ENCODE data around the gene RNF41. TPM values are rescaled to one million over a fixed set of nuclear protein-coding genes. Genes with fewer than 3 reads are reported as not detected.

Gene RNF41
- total and polyA plus RNA-seq, 2 of the 13 experiments (the other 11 are each of a cell fraction or from before 2014, with no cell fraction given) = 27.1 to 39.4 TPM

DNA sequence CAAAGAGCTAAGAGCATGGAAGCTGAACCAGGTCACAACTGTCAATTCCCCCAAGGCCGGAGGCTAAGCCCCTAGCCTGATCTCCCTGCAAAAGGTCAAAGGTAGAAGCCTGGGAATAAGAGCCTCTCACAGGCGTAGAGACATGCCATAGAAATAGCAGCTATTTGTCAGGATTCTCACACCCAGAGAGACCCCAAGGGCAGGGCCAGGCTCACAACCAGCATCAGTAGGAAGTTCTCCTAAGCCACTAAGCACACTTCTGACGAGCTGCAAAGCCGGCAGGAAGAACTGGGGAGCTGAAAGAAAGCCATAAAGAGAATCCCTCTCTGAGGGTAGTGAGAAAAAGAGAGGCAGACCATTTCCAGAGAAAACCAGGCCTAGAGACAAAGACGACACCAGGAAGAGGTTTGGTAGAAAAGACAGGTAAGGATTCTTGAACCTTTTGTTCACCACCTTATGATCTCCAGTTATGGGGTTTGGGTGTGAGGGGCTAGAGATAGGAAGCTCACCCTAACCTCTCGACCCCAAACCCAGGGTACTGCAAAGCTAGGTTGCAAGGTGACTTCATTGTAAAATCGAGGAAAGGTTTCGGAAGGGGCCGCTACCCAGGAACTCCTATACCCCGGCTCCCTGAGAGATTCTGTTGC is 33.5 kb downstream of the RNF41 start:
- peak overlapping the region; percentile 59 for H3K9ac ChIP-seq (ENCODE audit: insufficient read depth, low read depth, low read length)
- peak overlapping the region; percentile 69 for H3K27ac ChIP-seq (ENCODE audit: extremely low read length, insufficient read depth, low read length)
- DNase-seq (ENCODE audit: low spot score) = no peak
- CTCF ChIA-PET (ENCODE audit: low intra/inter-chr PET ratio, low total read pairs) = interaction anchor here (1.0 to 2.7 kb wide), 4 partner anchors 61 to 449 kb away, joined by 3 to 49 read pairs (median 14); partner anchors contain the start of genes ERBB3, ESYT1 and ZC3H10
- in situ Hi-C loops (cut with HindIII; ENCODE audit: extremely low pct_ligation_motif_present, low pct_unique_long_range_greater_than_20kb) = loop anchor here (5.0 kb wide), 1 partner anchor 61 kb away; the partner anchor contains the start of gene ESYT1
- FAIRE-seq = peak; percentile 28
- H3K4me3 ChIP-seq (replicated peaks in 1 of 3; ENCODE audit: insufficient read depth in 1 of 3, low read depth in 2 of 3, low read length in 3 of 3) = peak overlapping the region; percentile 76 to 94 (median 89)
- H3K27me3 ChIP-seq (ENCODE audit: control insufficient read depth in 1 of 2, insufficient read depth in 2 of 2, low read length in 2 of 2) = no peaks in the 10 kb centered on the region; a peak in 1 of 5 replicates
- H3K4me2 ChIP-seq (ENCODE audit: low read depth, low read length) = peak overlapping the region; percentile 82
- H3K79me2 ChIP-seq (ENCODE audit: insufficient read depth, low read length) = peaks cover 19% of the 10 kb centered on the region
- BruUV-seq (replicated peaks) = TSS peak; percentile 47
- H2AFZ ChIP-seq (ENCODE audit: low read length) = no peak overlapping the region
- POLR2A ChIA-PET = interaction anchor here (0.8 to 3.6 kb wide), 13 partner anchors 9 to 172 kb away, joined by 3 to 48 read pairs (median 5); partner anchors contain the start of genes COQ10A, ESYT1, MYL6 and RNF41
- WGBS (ENCODE audit: low lambda C conversion rate) = 12% methylated on average over 5 of the region's 10 CpGs
- peaks cover 31% of the 10 kb centered on the region for H3K4me1 ChIP-seq (ENCODE audit: insufficient read depth, low read length)
- ATAC-seq = peak; percentile 15
- intact Hi-C loops (cut with micrococcal nuclease; ENCODE audit: unreplicated experiment) = loop anchor here (2.0 kb wide), 1 partner anchor 61 kb away; no protein-coding TSS in a partner anchor
- H3K9me3 ChIP-seq (ENCODE audit: low read length) = no peaks in the 10 kb centered on the region
- H3K36me3 ChIP-seq (replicated peaks in 1 of 2; ENCODE audit: control insufficient read depth in 1 of 2, insufficient read depth in 2 of 2, low read length in 2 of 2) = peaks cover 6 to 25% of the 10 kb centered on the region in 2 experiments
- H4K20me1 ChIP-seq (ENCODE audit: insufficient read depth, low read length) = no peaks in the 10 kb centered on the region
- TF ChIP-seq SNAPC2 (CRISPR knock-in tag; IDR thresholded peaks at IDR 0.05) = 0 out of 2 replicates have a peak, but pooled peaks have one; percentile 17
- TF ChIP-seq, protein P1, sequence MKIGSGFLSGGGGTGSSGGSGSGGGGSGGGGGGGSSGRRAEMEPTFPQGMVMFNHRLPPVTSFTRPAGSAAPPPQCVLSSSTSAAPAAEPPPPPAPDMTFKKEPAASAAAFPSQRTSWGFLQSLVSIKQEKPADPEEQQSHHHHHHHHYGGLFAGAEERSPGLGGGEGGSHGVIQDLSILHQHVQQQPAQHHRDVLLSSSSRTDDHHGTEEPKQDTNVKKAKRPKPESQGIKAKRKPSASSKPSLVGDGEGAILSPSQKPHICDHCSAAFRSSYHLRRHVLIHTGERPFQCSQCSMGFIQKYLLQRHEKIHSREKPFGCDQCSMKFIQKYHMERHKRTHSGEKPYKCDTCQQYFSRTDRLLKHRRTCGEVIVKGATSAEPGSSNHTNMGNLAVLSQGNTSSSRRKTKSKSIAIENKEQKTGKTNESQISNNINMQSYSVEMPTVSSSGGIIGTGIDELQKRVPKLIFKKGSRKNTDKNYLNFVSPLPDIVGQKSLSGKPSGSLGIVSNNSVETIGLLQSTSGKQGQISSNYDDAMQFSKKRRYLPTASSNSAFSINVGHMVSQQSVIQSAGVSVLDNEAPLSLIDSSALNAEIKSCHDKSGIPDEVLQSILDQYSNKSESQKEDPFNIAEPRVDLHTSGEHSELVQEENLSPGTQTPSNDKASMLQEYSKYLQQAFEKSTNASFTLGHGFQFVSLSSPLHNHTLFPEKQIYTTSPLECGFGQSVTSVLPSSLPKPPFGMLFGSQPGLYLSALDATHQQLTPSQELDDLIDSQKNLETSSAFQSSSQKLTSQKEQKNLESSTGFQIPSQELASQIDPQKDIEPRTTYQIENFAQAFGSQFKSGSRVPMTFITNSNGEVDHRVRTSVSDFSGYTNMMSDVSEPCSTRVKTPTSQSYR (CRISPR knock-in tag; IDR thresholded peaks at IDR 0.05; ENCODE audit: borderline replicate concordance) = no peak
- TF ChIP-seq ZSCAN12 (CRISPR knock-in tag; IDR thresholded peaks at IDR 0.05) = no peak
- no peak for TF ChIP-seq KDM5B (CRISPR knock-in tag; IDR thresholded peaks at IDR 0.05; ENCODE audit: borderline replicate concordance)
- no peak for TF ChIP-seq NCOR1 (IDR thresholded peaks at IDR 0.05; ENCODE audit: borderline replicate concordance, low read length)
- no peak for TF ChIP-seq ERF (CRISPR knock-in tag; IDR thresholded peaks at IDR 0.05)
- no peak for TF ChIP-seq SUZ12 (IDR thresholded peaks at IDR 0.05; ENCODE audit: low read depth, low read length)
- TF ChIP-seq, protein P2, sequence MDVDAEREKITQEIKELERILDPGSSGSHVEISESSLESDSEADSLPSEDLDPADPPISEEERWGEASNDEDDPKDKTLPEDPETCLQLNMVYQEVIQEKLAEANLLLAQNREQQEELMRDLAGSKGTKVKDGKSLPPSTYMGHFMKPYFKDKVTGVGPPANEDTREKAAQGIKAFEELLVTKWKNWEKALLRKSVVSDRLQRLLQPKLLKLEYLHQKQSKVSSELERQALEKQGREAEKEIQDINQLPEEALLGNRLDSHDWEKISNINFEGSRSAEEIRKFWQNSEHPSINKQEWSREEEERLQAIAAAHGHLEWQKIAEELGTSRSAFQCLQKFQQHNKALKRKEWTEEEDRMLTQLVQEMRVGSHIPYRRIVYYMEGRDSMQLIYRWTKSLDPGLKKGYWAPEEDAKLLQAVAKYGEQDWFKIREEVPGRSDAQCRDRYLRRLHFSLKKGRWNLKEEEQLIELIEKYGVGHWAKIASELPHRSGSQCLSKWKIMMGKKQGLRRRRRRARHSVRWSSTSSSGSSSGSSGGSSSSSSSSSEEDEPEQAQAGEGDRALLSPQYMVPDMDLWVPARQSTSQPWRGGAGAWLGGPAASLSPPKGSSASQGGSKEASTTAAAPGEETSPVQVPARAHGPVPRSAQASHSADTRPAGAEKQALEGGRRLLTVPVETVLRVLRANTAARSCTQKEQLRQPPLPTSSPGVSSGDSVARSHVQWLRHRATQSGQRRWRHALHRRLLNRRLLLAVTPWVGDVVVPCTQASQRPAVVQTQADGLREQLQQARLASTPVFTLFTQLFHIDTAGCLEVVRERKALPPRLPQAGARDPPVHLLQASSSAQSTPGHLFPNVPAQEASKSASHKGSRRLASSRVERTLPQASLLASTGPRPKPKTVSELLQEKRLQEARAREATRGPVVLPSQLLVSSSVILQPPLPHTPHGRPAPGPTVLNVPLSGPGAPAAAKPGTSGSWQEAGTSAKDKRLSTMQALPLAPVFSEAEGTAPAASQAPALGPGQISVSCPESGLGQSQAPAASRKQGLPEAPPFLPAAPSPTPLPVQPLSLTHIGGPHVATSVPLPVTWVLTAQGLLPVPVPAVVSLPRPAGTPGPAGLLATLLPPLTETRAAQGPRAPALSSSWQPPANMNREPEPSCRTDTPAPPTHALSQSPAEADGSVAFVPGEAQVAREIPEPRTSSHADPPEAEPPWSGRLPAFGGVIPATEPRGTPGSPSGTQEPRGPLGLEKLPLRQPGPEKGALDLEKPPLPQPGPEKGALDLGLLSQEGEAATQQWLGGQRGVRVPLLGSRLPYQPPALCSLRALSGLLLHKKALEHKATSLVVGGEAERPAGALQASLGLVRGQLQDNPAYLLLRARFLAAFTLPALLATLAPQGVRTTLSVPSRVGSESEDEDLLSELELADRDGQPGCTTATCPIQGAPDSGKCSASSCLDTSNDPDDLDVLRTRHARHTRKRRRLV (CRISPR knock-in tag; IDR thresholded peaks at IDR 0.05) = no peak
- TF ChIP-seq ZNF746 (CRISPR knock-in tag; IDR thresholded peaks at IDR 0.05) = no peak
- 0 out of 2 replicates have a peak, but pooled peaks have one; percentile 16 for TF ChIP-seq YEATS2 (CRISPR knock-in tag; IDR thresholded peaks at IDR 0.05; ENCODE audit: borderline replicate concordance)
- TF ChIP-seq HDAC1 (CRISPR knock-in tag; IDR thresholded peaks at IDR 0.05) = 0 out of 2 replicates have a peak, but pooled peaks have one; percentile 1
- no peak for TF ChIP-seq RNF2 (conservative IDR thresholded peaks at IDR 0.05; ENCODE audit: low read depth)
- TF ChIP-seq TAF15 (IDR thresholded peaks at IDR 0.05; ENCODE audit: low read depth, low read length, poor library complexity, severe bottlenecking) = no peak
- TF ChIP-seq, protein P3, sequence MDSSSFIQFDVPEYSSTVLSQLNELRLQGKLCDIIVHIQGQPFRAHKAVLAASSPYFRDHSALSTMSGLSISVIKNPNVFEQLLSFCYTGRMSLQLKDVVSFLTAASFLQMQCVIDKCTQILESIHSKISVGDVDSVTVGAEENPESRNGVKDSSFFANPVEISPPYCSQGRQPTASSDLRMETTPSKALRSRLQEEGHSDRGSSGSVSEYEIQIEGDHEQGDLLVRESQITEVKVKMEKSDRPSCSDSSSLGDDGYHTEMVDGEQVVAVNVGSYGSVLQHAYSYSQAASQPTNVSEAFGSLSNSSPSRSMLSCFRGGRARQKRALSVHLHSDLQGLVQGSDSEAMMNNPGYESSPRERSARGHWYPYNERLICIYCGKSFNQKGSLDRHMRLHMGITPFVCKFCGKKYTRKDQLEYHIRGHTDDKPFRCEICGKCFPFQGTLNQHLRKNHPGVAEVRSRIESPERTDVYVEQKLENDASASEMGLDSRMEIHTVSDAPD (CRISPR knock-in tag; IDR thresholded peaks at IDR 0.05) = no peak

Data from HepG2 (cell line).